ENCODE measurements around the gene ZNF785. TPM values are rescaled to one million over a fixed set of nuclear protein-coding genes. Genes with fewer than 3 reads are reported as not detected.

Gene ZNF785
- total and polyA plus RNA-seq, 2 of the 13 experiments (the other 11 are each of a cell fraction or from before 2014, with no cell fraction given): 0.01 TPM; not detected in 1

DNA sequence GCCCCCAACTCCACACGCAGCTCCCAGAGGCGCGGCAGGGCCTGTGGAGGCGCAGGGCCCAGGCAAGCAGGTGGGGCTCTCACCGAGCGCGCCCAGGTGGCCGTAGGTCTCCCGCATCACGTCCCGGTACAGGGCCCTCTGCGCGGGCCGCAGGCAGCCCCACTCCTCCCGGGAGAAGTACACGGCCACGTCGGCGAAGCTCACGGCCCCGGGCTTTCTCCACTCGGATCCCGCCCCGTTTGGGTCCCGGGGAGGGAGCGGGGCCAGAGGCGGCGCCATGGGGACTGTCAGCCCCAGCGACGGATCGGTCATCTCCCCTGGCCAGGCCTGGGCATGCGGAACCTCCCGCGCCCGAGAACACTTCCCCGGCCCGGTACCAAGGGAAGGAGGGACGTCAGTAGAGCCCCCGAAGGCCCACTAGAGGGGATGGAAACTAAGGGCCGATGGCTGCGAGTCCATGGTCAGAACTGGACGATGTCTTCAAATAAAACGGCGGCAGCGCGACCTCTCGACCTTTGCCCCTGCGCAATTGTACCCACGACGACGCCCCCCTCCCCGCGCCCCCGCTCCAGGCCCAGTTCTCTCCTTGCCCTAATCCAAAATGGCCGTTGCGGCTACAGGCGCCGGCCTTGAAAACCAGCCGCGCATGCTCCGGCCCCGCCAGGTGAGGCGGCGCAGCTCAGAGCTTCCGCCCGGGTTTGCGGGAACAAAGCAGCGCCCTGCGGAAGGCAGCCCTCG is 51.0 kb downstream of the ZNF785 start, which contains the start of gene ZNF747 (continued):
- TF ChIP-seq RXRB (CRISPR knock-in tag; IDR thresholded peaks at IDR 0.05; ENCODE audit: borderline replicate concordance): peak; percentile 48; the same call in 1 of the 2 replicates
- TF ChIP-seq, protein P1, sequence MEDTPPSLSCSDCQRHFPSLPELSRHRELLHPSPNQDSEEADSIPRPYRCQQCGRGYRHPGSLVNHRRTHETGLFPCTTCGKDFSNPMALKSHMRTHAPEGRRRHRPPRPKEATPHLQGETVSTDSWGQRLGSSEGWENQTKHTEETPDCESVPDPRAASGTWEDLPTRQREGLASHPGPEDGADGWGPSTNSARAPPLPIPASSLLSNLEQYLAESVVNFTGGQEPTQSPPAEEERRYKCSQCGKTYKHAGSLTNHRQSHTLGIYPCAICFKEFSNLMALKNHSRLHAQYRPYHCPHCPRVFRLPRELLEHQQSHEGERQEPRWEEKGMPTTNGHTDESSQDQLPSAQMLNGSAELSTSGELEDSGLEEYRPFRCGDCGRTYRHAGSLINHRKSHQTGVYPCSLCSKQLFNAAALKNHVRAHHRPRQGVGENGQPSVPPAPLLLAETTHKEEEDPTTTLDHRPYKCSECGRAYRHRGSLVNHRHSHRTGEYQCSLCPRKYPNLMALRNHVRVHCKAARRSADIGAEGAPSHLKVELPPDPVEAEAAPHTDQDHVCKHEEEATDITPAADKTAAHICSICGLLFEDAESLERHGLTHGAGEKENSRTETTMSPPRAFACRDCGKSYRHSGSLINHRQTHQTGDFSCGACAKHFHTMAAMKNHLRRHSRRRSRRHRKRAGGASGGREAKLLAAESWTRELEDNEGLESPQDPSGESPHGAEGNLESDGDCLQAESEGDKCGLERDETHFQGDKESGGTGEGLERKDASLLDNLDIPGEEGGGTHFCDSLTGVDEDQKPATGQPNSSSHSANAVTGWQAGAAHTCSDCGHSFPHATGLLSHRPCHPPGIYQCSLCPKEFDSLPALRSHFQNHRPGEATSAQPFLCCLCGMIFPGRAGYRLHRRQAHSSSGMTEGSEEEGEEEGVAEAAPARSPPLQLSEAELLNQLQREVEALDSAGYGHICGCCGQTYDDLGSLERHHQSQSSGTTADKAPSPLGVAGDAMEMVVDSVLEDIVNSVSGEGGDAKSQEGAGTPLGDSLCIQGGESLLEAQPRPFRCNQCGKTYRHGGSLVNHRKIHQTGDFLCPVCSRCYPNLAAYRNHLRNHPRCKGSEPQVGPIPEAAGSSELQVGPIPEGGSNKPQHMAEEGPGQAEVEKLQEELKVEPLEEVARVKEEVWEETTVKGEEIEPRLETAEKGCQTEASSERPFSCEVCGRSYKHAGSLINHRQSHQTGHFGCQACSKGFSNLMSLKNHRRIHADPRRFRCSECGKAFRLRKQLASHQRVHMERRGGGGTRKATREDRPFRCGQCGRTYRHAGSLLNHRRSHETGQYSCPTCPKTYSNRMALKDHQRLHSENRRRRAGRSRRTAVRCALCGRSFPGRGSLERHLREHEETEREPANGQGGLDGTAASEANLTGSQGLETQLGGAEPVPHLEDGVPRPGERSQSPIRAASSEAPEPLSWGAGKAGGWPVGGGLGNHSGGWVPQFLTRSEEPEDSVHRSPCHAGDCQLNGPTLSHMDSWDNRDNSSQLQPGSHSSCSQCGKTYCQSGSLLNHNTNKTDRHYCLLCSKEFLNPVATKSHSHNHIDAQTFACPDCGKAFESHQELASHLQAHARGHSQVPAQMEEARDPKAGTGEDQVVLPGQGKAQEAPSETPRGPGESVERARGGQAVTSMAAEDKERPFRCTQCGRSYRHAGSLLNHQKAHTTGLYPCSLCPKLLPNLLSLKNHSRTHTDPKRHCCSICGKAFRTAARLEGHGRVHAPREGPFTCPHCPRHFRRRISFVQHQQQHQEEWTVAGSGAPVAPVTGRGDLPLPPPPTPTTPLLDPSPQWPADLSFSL (CRISPR knock-in tag; IDR thresholded peaks at IDR 0.05): 0 out of 2 replicates have a peak, but pooled peaks have one; percentile 21
- TF ChIP-seq THRA (CRISPR knock-in tag; IDR thresholded peaks at IDR 0.05; ENCODE audit: borderline replicate concordance): peak; percentile 59
- TF ChIP-seq, protein P2, sequence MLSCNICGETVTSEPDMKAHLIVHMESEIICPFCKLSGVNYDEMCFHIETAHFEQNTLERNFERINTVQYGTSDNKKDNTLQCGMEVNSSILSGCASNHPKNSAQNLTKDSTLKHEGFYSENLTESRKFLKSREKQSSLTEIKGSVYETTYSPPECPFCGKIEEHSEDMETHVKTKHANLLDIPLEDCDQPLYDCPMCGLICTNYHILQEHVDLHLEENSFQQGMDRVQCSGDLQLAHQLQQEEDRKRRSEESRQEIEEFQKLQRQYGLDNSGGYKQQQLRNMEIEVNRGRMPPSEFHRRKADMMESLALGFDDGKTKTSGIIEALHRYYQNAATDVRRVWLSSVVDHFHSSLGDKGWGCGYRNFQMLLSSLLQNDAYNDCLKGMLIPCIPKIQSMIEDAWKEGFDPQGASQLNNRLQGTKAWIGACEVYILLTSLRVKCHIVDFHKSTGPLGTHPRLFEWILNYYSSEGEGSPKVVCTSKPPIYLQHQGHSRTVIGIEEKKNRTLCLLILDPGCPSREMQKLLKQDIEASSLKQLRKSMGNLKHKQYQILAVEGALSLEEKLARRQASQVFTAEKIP (CRISPR knock-in tag; IDR thresholded peaks at IDR 0.05; ENCODE audit: borderline replicate concordance): no peak
- no peak for TF ChIP-seq NR3C1 (CRISPR knock-in tag; IDR thresholded peaks at IDR 0.05)
- TF ChIP-seq GATA4 (IDR thresholded peaks at IDR 0.05; ENCODE audit: borderline replicate concordance, low read depth): peak; percentile 43; the same call in 1 of the 2 replicates
- TF ChIP-seq, protein P3, sequence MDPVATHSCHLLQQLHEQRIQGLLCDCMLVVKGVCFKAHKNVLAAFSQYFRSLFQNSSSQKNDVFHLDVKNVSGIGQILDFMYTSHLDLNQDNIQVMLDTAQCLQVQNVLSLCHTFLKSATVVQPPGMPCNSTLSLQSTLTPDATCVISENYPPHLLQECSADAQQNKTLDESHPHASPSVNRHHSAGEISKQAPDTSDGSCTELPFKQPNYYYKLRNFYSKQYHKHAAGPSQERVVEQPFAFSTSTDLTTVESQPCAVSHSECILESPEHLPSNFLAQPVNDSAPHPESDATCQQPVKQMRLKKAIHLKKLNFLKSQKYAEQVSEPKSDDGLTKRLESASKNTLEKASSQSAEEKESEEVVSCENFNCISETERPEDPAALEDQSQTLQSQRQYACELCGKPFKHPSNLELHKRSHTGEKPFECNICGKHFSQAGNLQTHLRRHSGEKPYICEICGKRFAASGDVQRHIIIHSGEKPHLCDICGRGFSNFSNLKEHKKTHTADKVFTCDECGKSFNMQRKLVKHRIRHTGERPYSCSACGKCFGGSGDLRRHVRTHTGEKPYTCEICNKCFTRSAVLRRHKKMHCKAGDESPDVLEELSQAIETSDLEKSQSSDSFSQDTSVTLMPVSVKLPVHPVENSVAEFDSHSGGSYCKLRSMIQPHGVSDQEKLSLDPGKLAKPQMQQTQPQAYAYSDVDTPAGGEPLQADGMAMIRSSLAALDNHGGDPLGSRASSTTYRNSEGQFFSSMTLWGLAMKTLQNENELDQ (CRISPR knock-in tag; IDR thresholded peaks at IDR 0.05; ENCODE audit: borderline replicate concordance): peak; percentile 61; the same call in 1 of the 2 replicates
- TF ChIP-seq, protein P4, sequence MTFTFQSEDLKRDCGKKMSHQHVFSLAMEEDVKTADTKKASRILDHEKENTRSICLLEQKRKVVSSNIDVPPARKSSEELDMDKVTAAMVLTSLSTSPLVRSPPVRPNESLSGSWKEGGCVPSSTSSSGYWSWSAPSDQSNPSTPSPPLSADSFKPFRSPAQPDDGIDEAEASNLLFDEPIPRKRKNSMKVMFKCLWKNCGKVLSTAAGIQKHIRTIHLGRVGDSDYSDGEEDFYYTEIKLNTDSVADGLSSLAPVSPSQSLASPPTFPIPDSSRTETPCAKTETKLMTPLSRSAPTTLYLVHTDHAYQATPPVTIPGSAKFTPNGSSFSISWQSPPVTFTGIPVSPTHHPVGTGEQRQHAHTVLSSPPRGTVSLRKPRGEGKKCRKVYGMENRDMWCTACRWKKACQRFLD (CRISPR knock-in tag; IDR thresholded peaks at IDR 0.05; ENCODE audit: borderline replicate concordance): 0 out of 2 replicates have a peak, but pooled peaks have one; percentile 23
- peak; percentile 58 for TF ChIP-seq SP2 (CRISPR knock-in tag; IDR thresholded peaks at IDR 0.05)
- no peak for TF ChIP-seq FOXP1 (IDR thresholded peaks at IDR 0.05)
- TF ChIP-seq FOXP1 (CRISPR knock-in tag; IDR thresholded peaks at IDR 0.05): no peak; the same call in 1 of the 2 replicates
- TF ChIP-seq ZNF564 (CRISPR knock-in tag; IDR thresholded peaks at IDR 0.05): peak; percentile 94
- TF ChIP-seq TMF1 (CRISPR knock-in tag; IDR thresholded peaks at IDR 0.05; ENCODE audit: low read depth): peak; percentile 80; the same call in 1 of the 2 replicates
- TF ChIP-seq CEBPG (CRISPR knock-in tag; IDR thresholded peaks at IDR 0.05): peak; percentile 2; the same call in 1 of the 2 replicates
- no peak for TF ChIP-seq HNRNPH1 (optimal IDR thresholded peaks at IDR 0.05; ENCODE audit: low read depth, low read length)
- TF ChIP-seq SALL2 (CRISPR knock-in tag; IDR thresholded peaks at IDR 0.05): peak; percentile 22
